ENCODE results near the gene HSD11B2.

Gene HSD11B2

GRCh38 chr16:67428146-67428731, 2.7 kb upstream of the HSD11B2 start:
- peak; percentile 47 for DNase-seq (ENCODE audit: low read depth, low spot score)
- in situ Hi-C loops (cut with HindIII; ENCODE audit: low sequenced_read_pairs), result no loop called here
- no peak overlapping the region for H3K4me3 ChIP-seq (ENCODE audit: low read depth, low read length)
- peak; percentile 94 for TF ChIP-seq CTCF (IDR thresholded peaks at IDR 0.05; ENCODE audit: low read depth, low read length)

GRCh38 chr16:67429053-67429798, 1.7 kb upstream of the HSD11B2 start:
- in situ Hi-C loops (cut with HindIII; ENCODE audit: low sequenced_read_pairs), result no loop called here
- no peak overlapping the region for H3K4me3 ChIP-seq (ENCODE audit: low read depth, low read length)
- DNase-seq (ENCODE audit: low read depth, low spot score), result no peak
- TF ChIP-seq CTCF (IDR thresholded peaks at IDR 0.05; ENCODE audit: low read depth, low read length), result no peak

- no peak overlapping the region for H3K4me3 ChIP-seq (ENCODE audit: low read depth, low read length)
- in situ Hi-C loops (cut with HindIII; ENCODE audit: low sequenced_read_pairs), result no loop called here
- TF ChIP-seq CTCF (IDR thresholded peaks at IDR 0.05; ENCODE audit: low read depth, low read length), result no peak
- no peak for DNase-seq (ENCODE audit: low read depth, low spot score)
Measured at GRCh38 chr16:67429799-67430503, 970 bp upstream of the HSD11B2 start.

DNA sequence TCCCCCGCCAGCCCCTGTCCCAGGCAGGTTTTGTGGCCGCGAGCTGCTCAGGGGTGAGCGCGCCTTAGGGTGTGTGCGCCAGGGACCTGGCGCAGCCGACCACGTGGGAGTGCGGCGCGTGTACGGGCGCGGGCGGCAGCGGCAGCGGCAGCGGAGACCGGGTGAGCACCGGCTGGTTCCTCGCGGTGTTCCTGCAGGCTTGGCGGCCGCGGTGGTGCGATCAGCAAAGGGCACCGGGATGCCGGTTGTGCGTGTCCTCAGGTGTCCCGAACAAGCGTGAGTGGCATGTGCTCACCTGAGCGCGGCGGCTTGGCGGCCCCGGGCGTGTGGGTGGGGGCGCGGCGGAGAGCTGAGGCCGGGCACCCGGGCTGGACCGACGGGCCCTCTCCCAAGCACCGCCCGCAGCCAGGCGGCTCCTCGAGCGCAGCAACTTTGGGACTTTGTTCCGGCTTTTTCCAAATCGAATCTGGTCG, 381 bp upstream of the HSD11B2 start:
- in situ Hi-C loops (cut with HindIII; ENCODE audit: low sequenced_read_pairs), result no loop called here
- no peak for DNase-seq (ENCODE audit: low read depth, low spot score)
- TF ChIP-seq CTCF (IDR thresholded peaks at IDR 0.05; ENCODE audit: low read depth, low read length), result no peak
- peak overlapping the region; percentile 7 for H3K4me3 ChIP-seq (ENCODE audit: low read depth, low read length)

DNA sequence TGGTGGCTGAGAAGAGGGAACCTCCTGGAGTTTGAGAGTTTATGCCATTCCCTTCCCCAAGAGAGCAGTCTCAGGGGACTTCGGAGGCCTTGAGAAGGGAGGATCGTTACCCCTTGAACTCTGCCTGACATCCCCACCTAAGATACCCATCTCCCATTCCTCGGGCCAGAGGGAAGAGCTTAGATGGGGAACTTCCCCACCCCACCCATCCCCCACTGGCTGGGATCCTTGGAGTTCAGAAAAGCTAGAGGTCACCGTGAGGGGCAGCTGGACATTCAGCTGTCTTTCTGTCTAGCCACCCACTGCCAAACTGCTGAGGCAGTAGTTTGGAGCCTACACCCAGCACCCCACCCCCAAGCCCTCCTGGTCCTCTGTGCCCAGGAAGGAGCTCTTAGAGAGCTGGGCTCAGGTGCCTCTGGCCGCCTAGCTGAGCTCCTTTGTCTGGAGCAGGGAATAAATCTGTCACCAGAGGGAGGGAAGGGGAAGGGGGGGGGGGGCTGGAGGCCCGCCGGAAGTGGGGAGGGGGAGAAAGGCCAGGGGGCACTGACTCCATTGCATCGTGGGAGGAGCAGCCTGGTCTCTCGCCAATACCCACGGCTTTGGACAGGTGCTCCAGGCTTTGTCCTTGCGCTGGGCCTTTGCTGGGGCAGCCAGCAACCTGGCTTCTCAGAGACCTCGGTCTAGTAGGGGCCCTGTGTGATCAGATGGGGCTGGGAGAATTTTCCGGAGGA, 1.0 kb downstream of the HSD11B2 start:
- in situ Hi-C loops (cut with HindIII; ENCODE audit: low sequenced_read_pairs), result no loop called here
- no peak for DNase-seq (ENCODE audit: low read depth, low spot score)
- H3K4me3 ChIP-seq (ENCODE audit: low read depth, low read length), result no peak overlapping the region
- TF ChIP-seq CTCF (IDR thresholded peaks at IDR 0.05; ENCODE audit: low read depth, low read length), result no peak

- DNase-seq (ENCODE audit: low read depth, low spot score), result no peak
- H3K4me3 ChIP-seq (ENCODE audit: low read depth, low read length), result no peak overlapping the region
- TF ChIP-seq CTCF (IDR thresholded peaks at IDR 0.05; ENCODE audit: low read depth, low read length), result no peak
- in situ Hi-C loops (cut with HindIII; ENCODE audit: low sequenced_read_pairs), result no loop called here
Measured at GRCh38 chr16:67432506-67432890, 1.6 kb downstream of the HSD11B2 start.
